GM18502 (cell line): Measurements from ENCODE around the gene TRMT44.
A peak's percentile ranks its signal among the peaks of the same experiment; 100 is the strongest.

Experiments used
- ATAC-seq: cut with Tn5 transposase; IDR thresholded peaks from one replicate; pipeline ENCODE4 v1.9.1; 2021; ENCODE audit warnings: mild to moderate bottlenecking; ENCODE audit not compliant: unreplicated experiment, poor library complexity

The TRMT44 gene, protein sequence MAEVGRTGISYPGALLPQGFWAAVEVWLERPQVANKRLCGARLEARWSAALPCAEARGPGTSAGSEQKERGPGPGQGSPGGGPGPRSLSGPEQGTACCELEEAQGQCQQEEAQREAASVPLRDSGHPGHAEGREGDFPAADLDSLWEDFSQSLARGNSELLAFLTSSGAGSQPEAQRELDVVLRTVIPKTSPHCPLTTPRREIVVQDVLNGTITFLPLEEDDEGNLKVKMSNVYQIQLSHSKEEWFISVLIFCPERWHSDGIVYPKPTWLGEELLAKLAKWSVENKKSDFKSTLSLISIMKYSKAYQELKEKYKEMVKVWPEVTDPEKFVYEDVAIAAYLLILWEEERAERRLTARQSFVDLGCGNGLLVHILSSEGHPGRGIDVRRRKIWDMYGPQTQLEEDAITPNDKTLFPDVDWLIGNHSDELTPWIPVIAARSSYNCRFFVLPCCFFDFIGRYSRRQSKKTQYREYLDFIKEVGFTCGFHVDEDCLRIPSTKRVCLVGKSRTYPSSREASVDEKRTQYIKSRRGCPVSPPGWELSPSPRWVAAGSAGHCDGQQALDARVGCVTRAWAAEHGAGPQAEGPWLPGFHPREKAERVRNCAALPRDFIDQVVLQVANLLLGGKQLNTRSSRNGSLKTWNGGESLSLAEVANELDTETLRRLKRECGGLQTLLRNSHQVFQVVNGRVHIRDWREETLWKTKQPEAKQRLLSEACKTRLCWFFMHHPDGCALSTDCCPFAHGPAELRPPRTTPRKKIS

GRCh38 chr4:8440492-8441311 is at the start of gene TRMT44, which contains the start of gene ACOX3:
TSS of gene TRMT44 (plus strand) at chr4:8440777. CDS start at chr4:8440823, 46 bp downstream.
TSS of gene ACOX3 (minus strand) at chr4:8440723. CDS start at chr4:8416521, 24,202 bp downstream.
- ATAC-seq: peak; percentile 87

GRCh38 chr4:8391071-8391470 is 49.5 kb upstream of the TRMT44 start:
- ATAC-seq: no peak

DNA sequence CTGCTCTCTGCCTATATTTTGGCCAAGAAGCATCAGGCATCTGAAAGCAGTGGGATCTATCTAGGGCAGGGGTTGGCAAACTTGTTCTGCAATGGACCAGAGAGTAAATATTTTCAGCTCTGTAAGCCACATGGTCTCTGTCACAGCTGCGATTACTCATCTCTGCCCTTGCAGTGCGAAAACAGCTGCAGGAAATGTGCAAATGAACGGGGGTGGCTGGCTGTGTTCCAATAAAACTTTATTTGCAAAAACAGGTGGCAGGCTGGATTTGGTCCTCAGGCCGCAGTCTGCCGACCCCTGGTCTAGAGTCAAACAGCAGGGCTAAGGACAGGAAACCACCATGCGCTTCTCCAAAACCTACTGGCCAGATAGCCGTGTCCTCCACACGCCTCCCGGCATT is 48.6 kb upstream of the TRMT44 start:
- ATAC-seq: peak; percentile 95

DNA sequence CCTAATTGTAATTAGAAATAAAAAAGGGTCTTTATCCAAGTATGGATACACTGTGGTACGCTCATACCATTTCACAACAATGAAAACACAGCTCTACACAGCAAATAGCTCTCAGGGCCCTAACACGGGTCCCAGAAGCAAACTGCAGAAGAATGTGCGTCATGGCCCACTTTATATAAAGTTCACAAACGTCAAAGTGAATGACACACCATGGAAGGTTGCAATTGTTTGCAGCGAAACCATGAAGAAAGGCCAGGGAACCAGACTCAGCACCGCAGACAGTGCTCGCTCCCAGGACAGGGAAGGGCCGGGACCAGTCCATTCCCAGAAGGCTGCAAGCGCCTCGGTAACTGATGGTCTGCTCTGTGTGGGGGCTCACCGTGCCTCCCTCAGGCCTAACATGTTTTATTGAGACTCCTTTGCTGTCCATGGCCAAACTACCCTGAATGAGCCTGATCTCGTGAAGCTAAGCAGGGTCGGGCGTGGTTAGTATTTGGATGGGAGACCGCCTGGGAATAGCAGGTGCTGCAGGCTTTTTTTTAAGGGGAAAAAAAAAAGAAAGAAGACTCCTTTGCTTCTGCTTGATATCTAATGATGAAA is 47.9 kb upstream of the TRMT44 start:
- ATAC-seq: no peak

DNA sequence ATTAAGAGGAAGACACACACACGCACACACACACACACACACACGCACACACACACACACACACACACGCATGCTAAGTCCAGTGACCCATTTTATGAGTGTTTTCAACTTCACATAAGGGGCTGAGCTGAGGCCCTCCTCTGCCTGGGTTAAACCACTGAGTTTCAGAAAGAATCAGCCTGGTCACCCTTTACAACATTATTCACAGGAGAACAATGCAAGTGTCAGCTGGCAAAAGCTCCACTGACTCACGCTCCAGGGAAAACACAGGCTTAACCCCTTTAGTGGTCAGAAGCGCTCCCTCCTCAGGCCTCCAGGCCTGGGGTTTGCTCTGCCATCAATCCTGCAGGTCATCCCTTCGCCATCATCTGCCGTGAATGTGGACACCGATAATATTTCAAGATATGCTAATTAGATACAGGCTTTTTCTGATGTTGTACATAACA is 47.0 kb upstream of the TRMT44 start:
- ATAC-seq: no peak

GRCh38 chr4:8394061-8394519 is 46.5 kb upstream of the TRMT44 start:
- no peak for ATAC-seq

- no peak for ATAC-seq
These were observed 45.8 kb upstream of the TRMT44 start for GRCh38 chr4:8394806-8395205.

GRCh38 chr4:8395504-8396296 is 44.9 kb upstream of the TRMT44 start:
- ATAC-seq: no peak

DNA sequence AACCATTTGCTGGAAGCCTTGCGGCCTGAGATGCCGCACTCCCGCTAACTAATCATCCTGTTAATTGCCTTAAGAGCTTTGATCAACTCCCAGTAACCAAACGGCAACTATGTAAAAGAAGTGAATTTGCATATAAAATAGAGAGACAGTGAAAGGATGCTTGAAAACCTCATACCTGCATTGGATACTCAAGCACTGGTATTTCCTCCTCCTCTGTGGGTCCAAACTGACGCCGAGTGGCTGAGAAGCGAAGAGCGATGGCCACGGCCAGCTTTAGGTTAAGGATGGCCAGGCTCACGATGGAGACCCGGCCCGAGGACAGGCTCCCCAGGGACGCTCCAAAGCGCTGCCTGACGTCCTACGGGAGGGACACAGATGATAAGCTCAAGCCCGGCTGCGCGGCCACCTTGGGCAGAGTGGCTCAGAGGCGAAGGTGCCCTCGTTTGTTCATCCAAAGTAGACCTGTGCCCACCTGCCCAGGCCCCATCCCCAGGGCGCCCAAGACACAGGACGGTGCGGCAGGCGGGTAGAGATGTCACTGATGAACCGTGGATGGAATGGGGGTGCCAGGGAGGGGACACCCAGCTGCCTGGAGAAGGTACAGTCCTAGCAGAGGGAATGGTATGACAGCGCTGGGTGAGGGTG is 43.7 kb upstream of the TRMT44 start:
- ATAC-seq: no peak

GRCh38 chr4:8398347-8398746 is 42.2 kb upstream of the TRMT44 start:
- no peak for ATAC-seq

DNA sequence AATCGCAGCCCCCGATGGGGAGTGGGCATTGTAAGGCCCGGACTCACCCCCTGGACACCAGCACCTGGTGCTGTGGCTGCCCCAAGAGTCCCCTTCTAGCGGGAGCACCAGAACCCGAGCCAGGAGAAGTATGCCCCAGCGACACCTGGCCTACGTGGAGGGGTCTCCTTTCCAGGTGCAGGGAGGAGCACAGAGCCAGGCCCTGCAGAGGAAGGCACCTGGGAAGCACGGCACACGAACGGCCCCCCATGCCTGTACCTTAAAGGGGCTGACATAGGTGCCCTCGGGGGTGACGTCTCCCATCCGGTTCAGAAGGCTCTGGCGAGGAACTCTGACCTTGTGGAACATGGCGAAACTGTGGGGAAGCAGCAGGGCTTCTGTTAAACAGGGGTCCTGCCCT is 41.3 kb upstream of the TRMT44 start:
- ATAC-seq: no peak

- ATAC-seq: no peak
These were observed 39.8 kb upstream of the TRMT44 start for GRCh38 chr4:8400632-8401325.

DNA sequence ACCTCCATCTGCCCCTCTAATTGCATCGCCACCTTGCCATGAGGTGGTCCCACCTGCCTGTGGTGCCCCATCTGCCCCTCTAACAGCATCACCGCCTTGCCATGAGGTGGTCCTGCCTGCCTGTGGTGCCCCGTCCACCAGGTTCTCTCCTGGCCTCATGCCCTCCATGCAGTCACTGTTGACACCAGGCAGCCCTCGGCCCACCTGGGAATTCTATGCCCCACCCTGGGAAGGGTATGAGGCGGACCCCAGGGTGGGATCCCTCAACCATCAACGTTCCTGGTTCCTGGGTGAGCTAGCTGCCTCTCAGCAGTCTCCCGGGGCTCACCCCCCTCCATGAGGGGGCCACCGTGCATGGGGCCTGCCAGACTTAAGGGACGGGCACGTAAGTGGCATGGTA is 38.9 kb upstream of the TRMT44 start:
- no peak for ATAC-seq

DNA sequence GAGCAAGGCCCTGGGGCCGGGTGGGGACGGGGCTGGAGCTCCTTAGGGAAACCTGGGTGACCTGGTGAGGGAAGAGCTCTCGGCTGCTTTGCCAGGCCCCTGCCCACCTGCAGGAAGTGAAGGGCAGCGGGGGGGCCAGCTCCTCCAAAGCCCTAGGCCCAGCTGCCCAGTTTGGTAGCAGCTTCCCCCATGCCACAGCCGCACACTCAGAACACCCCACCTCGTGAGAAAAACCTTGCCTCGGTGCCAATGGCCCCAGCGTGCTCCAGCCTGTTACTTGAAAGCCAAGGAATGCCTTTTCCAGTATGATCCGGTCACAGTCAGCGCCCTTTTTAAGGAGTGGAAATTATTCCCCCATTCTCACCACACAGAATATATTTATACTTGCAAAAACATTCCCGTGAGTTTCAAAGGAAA is 38.4 kb upstream of the TRMT44 start:
- no peak for ATAC-seq

DNA sequence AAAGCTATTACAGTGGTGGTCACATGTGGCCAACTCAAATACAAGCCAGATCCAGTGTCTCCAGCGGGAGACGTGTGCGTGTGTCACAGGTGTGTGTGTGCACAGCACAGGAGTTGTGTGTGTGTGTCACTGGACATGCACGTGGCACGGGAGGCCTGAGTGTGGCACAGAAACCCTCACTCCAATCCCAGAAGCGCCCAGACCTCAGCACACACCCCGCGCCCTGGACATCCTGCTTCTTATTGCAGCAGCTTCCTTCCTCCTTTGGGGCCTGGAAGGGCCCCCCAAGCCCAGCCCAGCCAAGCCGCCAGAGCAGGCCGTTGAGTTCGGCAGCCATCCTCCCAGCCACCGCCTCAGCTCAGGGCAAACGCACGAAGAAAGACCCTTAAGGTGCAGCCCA is 37.9 kb upstream of the TRMT44 start:
- no peak for ATAC-seq

GRCh38 chr4:8403173-8403753 is 37.3 kb upstream of the TRMT44 start:
- no peak for ATAC-seq

GRCh38 chr4:8403976-8404375 is 36.6 kb upstream of the TRMT44 start:
- no peak for ATAC-seq
